Mammary epithelial cell (primary cell): ENCODE results near the gene PALD1.

Experiments used
- EZH2 ChIP-seq: IDR thresholded peaks from 2 replicates; pipeline ENCODE4 v1.6.1; 2012; ENCODE audit warnings: low read length, inconsistent platforms, borderline replicate concordance
- TF ChIP-seq, protein P1 (sequence below), 2 donors: IDR thresholded peaks in 1 of 2; conservative IDR thresholded peaks in 1 of 2; 2 replicates each; pipeline ENCODE4 v1.5.1; 2011 to 2012; ENCODE audit warnings: inconsistent platforms in 2 of 2, low read length in 2 of 2, mild to moderate bottlenecking in 2 of 2, control low read depth in 1 of 2, low read depth in 1 of 2; ENCODE audit not compliant: insufficient read depth in 1 of 2; ENCODE audit errors: extremely low read depth in 1 of 2

DNA sequence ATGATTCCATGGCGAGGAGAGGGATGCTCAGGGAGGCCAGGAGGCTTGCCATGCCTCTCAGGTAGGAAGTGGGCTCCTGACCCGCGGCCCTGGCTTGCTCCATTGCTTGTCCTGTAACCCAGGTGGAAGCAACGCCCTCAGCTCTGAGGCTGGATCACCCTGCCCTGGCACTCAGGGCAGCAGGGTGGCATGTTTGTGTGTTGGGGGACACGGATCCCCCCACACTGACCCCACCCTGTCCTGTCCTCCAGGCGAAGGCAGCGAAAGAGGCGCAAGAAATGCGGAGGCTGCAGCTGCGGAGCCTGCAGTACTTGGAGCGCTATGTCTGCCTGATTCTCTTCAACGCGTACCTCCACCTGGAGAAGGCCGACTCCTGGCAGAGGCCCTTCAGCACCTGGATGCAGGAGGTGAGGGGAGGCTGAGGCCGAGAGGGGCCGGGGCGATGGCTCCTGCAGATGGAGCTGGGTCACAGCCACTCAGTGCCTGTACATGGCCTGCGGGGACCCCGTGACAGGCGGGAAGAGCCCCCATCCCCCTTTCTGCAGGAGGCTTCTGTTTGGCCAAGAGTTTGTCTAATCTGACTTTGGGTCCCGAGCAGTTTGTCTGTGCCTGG lies 85.7 kb downstream of the PALD1 start:
- TF ChIP-seq, protein P1, sequence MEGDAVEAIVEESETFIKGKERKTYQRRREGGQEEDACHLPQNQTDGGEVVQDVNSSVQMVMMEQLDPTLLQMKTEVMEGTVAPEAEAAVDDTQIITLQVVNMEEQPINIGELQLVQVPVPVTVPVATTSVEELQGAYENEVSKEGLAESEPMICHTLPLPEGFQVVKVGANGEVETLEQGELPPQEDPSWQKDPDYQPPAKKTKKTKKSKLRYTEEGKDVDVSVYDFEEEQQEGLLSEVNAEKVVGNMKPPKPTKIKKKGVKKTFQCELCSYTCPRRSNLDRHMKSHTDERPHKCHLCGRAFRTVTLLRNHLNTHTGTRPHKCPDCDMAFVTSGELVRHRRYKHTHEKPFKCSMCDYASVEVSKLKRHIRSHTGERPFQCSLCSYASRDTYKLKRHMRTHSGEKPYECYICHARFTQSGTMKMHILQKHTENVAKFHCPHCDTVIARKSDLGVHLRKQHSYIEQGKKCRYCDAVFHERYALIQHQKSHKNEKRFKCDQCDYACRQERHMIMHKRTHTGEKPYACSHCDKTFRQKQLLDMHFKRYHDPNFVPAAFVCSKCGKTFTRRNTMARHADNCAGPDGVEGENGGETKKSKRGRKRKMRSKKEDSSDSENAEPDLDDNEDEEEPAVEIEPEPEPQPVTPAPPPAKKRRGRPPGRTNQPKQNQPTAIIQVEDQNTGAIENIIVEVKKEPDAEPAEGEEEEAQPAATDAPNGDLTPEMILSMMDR (conservative IDR thresholded peaks at IDR 0.05 in 1 of 2, IDR thresholded peaks at IDR 0.05 in 1 of 2; ENCODE audit: extremely low read depth in 1 of 2, insufficient read depth in 1 of 2, low read depth in 1 of 2, low read length in 2 of 2) = no peak
- no peak for TF ChIP-seq EZH2
